Measurements from ENCODE around the gene CDK6.

DNA sequence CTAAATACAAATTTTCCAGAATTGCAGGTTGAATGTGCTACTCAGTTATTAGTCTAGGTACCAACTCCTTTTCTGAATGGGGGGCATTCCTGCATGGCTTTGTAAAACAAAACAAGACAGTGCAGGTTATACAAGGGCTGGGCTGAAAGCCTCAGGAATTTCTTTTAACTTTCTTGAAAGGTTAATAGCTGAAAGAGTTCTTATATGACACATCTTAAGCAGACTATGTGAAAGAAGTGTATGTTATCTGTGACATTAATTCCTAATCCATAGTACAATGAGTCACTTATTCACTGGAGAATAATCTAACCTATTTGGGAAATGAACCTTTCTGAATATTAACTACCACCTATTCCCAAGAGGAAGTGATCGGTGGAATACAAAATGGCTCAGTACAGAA, 130.5 kb downstream of the CDK6 start:
- TF ChIP-seq, protein P1, sequence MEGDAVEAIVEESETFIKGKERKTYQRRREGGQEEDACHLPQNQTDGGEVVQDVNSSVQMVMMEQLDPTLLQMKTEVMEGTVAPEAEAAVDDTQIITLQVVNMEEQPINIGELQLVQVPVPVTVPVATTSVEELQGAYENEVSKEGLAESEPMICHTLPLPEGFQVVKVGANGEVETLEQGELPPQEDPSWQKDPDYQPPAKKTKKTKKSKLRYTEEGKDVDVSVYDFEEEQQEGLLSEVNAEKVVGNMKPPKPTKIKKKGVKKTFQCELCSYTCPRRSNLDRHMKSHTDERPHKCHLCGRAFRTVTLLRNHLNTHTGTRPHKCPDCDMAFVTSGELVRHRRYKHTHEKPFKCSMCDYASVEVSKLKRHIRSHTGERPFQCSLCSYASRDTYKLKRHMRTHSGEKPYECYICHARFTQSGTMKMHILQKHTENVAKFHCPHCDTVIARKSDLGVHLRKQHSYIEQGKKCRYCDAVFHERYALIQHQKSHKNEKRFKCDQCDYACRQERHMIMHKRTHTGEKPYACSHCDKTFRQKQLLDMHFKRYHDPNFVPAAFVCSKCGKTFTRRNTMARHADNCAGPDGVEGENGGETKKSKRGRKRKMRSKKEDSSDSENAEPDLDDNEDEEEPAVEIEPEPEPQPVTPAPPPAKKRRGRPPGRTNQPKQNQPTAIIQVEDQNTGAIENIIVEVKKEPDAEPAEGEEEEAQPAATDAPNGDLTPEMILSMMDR (conservative IDR thresholded peaks at IDR 0.05 in 1 of 2, IDR thresholded peaks at IDR 0.05 in 1 of 2; ENCODE audit: extremely low read depth in 1 of 2, insufficient read depth in 1 of 2, low read depth in 1 of 2, low read length in 2 of 2) = no peak
- no peak for TF ChIP-seq EZH2 (IDR thresholded peaks at IDR 0.05; ENCODE audit: borderline replicate concordance, low read length)

Measured in mammary epithelial cell (primary cell).